NCI-H1105 (cell line): Measurements from ENCODE around the gene RAPGEF4.
"Not testable (repeated sequence)": the region's sequence is repeated elsewhere in the genome, so short reads cannot be mapped to it uniquely, and the experiment has no call there.

Experiments used
- DNase-seq: peaks from one replicate; lab custom pipeline; 2025; lab: John Stamatoyannopoulos, UW

RAPGEF4 gene

DNA sequence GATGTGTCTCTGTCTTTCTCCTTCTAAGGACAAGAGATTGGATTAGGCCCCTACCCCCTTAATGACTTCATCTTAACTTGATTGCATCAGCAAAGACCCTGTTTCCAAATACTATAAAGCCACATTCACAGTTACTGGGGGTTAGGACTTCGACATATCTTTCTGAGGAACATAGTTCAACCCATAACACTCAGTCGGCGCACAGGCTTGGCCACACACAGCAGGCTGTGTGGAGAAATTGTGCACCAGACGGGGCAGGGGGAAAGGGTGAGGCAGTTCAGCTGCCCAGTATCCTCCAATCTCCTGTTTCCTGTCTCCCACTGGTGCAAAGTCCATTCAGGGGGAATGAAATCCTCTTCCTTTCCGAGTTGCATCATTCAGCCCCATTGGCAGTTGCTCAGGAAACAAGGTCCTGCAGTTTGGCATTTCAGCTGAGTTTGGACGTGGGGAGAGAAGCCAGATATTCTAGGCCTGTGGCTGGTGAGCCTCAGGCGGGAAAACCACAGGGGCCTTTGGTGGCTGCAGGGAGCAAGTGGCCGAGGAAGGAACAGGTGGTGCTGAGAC lies 9.4 kb upstream of the RAPGEF4 start:
- DNase-seq = no peak

DNA sequence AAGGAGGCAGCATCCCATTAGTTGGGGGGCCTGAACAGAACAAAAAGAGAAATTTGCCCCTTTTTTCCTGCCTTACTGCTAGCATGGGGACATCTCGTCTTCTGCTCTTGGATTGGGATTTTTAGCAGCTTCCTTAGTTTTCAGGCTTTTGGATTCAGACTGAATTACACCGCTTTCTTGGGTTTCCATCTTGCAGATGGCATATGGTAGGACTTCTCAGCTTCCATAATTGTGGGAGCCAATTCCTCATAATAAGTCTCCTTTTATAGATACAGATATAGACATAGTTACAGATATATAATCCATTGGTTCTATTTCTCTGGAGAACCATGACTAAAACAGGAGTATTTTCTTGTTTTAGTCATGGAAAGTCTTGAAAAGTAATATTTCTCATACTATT lies 5.2 kb upstream of the RAPGEF4 start:
- no peak for DNase-seq

DNA sequence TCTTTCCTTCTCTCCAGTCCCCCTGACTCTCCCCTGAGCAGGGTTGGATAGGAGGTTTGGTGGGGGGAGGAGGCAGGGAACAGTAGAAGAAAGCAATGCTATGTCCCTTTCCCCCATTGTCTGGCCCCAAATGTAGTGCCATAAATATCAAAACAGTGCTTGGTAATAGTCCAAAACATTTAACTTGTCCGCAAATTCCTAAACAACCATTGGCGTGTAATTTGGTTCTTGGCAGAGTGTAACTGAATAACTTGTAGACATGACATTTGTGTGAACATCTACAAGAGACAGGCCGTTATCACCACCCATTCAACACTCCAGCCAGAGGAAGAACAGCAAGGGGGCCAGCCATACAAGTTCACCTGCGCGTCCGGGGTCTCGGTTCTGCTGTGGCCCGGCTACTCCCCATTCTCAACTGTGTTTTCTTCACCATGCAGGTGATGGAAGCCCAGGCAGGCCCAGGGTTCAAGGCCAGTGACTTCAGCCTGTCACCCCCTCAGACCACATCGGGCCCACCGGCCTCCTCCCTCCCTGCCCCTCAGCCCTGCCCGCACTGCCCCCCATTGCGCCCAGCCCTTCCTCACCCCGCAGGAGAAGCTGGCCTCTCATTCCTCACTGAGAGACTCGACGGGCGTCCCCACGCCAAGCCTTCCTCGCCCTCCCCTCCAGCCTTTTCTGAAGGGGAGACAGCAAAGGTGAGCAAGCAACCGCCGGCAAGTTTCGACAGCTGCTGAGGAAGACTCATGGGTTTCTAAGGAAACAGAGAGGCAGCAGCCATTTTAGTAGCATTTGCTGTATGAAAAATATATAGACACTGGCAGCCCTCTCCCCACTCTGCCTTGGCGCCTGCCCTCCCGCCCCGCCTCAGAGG lies 699 bp upstream of the RAPGEF4 start:
- DNase-seq = no peak

DNA sequence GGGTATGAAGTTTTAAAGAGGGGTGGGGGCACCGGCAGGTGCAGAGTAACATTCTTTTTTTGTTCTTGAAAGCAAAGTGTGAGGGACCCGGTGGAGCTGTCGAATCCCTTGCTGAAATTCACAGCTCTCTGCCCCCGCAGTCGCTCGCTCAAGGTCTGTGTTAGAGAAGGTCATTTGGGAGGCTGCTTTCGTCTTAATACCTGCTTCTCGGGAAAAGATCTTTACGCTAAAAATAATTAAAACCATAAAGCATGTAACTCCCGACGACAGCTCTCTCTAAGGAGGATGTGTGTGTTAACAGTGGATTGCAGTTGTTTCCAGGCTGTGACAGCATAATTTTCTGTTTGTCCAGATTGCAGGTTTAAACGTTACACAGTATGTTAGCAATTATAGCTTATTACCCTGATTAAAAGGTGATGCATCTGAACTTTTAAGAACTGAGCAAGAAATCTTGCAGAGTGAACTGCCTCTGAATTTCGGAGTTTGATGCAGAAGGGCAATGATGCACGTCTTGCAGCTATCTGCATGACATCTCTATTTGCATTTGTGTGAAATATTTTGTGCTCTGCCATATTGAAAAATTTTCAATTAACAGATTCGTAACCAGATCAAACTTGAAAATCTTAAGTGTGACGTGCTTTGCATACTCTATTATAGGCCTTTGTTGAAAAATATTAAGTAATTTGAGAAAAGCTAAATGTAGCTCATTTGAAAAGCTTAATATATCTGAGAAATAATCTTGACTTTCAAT lies 954 bp downstream of the RAPGEF4 start:
- no peak for DNase-seq

DNA sequence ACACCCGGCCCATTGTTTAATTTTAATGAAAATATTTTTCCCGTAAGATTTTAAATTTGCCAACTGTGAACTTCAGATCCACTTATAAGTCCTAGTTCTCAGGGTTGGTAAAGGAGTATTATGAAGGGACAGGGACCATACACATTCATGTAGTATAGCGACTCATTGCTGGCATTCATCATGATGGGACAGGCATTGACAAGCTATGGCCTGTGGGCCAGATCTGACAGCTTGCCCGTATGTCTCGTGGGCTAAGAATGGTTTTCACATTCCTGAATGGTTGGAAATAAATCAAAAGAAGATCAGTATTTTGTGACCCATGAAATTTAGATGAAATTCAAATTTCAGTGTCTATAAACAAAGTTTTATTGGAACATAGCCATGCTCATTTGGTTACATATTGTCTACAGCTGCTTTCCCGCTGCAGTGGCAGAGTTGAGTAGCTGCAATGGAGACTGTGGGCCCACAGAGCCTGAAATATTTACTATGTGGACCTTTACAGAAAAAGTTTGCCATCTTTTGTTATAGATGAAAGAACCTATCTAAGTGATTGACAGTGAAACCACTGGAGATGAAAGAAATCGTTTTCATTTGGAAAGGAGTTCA lies 4.1 kb downstream of the RAPGEF4 start:
- DNase-seq = no peak

DNA sequence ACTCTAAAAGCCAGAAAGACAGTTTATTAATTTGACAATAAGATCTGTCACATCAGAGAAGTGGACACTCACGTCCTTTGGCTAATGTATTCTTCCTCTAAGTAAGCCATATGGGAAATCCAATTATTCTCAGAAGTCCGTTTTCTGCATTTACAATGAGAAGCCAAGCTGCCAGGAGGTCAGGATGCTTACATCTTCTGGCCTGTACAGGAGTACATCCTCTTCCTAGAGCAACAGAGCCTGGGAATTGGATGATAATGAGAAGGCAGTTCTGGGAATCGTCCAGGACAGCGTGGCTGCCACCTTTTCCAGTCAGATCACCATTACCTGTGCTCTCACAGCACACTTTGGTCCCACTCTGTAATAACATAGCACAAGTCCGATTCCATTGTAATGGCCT lies 5.2 kb downstream of the RAPGEF4 start:
- no peak for DNase-seq

DNA sequence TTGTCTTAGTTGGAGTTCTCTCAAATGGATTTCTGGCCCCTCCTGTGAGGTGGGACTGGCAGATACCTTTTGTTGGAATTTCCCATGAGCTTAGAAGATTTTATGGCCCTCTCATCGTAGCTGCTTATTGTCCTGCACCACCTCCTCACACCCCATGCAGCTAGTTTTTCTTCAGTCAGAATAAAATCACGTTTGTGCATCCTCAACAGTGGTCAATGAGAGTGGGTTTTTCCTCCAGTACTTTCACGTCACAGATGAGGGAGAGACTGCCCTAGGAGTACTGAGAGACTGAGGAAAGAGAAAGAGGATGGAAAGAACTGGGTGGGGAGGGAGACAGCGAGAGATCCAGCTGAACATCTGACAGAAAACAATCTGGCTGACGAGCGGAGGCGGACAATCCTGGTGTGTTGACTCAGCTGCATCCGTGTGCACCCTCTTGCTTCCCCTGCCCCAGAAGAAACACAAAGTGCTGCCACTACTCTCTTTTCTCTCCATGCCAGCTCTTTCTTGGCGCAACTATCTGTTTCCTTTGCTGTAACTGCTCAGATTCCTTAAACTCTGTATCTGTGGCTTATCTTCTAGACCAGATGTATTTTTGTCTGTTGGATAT lies 7.4 kb downstream of the RAPGEF4 start:
- no peak for DNase-seq

DNA sequence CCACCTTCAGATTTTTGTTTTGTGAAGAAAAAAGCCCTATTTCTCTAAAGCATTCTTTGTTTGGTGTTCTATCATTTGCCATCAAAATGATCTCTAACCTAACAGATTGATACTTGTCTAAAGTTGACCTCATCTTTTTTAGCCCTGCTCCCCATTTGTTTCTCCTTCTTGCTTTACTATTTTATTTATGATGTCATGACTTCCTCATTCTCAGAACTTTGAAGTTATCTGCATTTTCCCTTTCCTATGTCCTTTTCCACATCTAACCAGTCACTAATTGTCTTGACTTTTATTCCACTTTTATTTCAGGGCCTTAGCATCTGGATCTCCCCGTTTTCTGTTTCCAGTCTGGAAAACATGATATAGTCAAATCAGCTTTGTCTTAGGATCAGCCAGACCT lies 8.3 kb downstream of the RAPGEF4 start:
- no peak for DNase-seq

DNA sequence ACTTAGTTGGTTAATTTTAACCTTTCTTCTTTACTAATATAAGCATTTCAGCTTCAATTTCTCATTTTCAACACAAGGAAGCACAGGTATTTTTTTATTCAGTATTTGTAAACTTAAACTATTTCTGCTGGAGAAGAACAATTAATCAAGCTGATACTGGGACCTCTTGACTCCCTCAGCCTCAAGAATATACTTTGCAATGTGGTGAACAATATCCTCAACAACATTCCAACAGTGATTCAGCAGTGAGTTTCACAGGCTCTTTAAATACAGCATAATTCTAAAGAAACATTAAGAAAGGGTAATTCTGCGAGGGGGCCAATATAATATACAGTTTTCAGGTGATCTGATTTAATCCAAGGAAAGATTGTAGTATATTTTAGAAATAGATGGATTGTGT lies 10.0 kb downstream of the RAPGEF4 start:
- no peak for DNase-seq

DNA sequence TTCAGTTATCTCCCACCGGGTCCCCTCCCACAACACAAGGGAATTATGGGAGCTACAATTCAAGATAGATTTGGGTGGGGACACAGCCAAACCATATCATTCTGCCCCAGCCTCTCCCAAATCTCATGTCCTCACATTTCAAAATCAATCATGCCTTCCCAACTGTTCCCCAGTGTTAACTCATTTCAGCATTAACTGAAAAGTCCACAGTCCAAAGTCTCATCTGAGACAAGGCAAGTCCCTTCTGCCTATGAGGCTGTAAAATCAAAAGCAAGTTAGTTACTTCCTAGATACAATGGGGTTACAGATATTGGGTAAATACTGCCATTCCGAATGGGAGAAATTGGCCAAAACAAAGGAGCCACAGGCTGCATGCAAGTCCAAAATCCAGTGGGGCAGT lies 12.9 kb downstream of the RAPGEF4 start:
- DNase-seq = not testable (repeated sequence)

DNA sequence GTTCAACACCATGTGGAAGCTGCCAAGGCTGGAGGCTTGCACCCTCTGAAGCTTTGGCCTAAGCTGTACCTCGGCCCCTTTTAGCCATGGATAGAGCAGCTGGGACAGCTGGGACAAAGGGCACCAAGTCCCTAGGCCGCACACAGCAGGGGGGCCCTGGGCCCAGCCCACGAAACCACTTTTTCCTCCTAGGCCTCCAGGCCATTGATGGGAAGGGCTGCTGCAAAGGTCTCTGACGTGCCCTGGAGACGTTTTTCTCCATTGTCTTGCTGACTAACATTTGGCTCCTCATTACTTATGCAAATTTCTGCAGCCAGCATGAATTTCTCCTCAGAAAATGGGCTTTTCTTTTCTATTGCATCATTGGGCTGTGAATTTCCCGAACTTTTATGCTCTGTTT lies 13.7 kb downstream of the RAPGEF4 start:
- DNase-seq = no peak

DNA sequence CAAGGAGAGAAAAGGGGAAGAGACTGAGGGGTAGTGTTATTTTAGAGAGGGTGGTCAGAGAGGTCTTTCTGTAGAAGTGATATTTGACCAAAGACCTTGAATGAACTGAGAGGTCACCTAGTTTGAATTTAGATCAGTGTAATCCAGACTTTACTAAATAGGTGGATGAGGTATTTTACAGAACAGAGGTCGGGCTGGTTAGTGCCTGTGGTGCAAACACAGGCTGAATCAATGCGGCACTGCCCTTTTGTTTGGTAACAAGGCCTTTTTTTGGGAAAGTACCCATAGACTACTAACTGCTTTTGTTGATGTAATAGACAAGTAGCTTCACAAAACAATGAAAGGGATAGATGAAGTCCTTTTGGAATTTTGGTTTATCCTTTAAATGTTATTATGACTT lies 15.9 kb downstream of the RAPGEF4 start:
- DNase-seq = no peak

DNA sequence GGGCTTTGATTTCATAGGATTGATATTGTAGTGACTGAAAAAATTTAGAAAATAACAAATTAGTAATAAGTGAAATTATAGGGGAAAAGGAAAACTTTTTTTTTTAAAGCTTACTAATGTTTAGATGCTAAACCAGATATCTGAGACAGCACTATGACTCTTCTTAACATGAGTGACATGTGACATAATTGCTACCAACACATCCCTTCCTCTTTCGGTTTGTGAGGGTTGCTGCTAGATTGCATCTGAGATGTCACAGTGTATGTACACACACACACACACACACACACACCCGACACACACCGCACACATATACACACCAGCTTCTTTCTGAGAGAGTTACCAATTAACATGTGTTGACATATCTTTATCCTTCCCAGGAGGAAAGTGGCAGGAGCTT lies 18.0 kb downstream of the RAPGEF4 start:
- DNase-seq = no peak

DNA sequence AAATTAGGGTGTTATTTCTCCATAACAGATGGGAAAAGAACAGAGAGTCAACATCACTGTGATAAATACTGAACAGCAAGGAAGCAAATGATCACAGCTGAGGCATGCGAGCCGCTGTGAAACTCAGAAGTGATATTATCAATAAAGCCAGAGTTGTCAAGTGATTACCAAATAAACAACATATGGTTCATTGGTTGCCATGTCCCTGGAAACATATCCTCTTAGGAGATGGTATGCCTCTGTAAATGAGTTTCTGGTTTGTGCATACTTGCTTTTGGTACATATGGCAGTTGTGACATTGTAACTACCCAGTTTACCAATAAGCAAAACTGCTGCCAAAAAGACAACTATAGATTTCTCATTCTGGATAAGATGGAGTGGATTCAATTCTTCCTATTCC lies 23.8 kb downstream of the RAPGEF4 start:
- no peak for DNase-seq

DNA sequence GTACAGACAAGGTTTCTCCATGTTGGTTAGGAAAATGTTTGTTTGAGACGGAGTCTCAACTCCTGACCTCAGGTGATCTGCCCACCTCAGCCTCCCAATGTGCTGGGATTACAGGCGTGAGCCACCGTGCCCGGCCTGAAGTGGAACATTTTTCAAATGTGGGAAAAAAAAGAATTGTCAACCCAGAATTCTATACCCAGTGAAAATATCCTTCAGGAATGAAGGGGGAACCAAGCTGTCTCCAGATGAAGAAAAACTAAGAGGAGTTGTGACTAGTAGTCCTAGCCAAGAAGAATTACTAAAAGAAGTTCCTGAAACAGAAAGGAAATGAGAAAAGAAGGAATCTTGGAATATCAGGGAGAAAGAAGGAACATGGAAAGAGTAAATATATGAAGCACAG lies 25.7 kb downstream of the RAPGEF4 start:
- no peak for DNase-seq

DNA sequence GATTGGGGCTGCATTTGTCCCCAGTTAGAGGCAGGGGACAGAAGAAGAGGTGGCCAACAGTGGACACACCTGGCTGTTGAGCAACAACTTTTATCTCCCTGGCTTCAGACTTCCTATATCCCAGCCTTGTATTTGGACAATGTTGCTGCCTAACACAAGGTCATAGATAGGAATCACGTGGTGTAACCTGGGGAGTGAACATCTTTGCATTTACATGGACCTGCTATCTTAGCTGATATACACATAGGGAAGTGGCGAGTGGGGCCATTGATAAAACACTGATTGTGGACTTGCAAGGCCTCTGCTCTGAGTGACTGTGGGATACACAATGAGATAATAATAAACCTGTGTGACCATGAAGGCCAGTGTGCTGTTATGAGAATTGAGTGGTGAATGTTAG lies 26.9 kb downstream of the RAPGEF4 start:
- DNase-seq = no peak

DNA sequence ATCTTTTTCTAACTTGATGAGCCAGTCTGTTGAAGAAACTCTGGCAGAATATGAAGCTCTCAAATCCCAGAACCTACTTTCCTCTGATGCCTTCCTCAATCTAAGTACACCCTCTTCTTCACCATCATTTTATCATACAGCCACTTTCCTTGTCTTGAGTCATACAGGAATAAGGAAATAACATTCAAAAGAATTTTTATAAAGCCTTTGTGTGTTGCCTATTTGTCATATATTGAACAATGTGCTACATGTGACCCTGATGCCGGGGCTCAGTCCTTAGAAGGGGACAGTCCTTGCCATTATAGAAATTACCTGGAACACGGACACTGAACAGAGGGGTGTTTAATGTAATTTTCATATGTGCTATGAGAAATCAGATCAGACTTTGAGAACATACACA lies 27.4 kb downstream of the RAPGEF4 start:
- no peak for DNase-seq

DNA sequence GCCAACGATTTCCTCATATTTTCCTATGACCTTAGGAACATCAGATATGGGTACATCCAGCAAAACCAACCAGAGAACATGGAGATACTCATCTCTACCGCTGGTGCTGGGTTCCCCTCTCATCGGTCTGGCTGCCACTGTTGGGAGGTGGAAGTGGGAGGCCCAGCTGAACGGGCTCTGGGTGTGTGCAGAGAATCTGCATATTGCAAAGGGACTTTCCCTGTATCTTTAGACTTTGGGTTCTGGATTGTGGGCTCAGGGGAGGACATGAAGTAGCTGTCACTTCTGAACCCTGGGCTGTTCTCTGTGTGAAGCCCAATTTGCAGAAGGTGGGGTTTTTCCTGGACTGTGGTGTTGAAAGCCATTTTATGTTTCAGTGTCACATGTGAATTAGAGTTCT lies 30.0 kb downstream of the RAPGEF4 start:
- DNase-seq = no peak

DNA sequence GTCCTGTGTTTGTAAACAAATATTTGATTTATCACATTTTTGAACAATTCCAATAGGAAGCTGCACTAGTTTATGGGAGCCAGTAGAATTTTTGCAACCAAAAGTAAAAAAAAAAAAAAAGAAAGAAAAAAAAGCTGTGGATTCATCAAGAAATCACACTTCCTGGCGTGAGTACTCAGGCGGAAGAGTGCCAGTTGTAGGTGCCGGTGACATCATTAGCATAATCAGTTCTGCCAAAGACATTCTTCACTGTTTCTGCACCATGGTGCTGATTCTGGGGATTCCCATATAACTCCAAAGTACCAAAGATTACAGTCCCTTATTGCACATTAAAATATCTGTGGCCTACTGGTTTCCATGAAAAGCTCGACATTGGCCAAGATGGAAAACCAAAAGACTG lies 32.8 kb downstream of the RAPGEF4 start:
- DNase-seq = no peak

DNA sequence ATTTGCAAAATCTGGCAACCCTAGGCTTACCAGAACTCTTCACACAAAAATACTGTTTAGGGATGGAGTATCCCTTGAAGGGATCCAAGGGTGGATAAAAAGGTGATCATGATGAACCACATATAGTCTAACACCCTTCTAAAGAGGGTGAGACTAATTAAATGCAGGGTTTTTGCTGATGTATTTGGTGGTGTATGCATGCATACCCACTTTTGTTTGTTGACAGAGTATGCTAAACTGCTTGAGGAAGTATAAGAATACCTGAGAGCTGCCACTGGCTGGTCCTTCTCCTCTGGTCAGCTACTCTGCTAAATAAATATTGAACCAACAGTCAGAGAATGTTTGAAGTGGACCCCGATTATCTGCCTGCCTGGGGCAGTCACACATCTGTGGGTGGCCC lies 34.2 kb downstream of the RAPGEF4 start:
- no peak for DNase-seq

DNA sequence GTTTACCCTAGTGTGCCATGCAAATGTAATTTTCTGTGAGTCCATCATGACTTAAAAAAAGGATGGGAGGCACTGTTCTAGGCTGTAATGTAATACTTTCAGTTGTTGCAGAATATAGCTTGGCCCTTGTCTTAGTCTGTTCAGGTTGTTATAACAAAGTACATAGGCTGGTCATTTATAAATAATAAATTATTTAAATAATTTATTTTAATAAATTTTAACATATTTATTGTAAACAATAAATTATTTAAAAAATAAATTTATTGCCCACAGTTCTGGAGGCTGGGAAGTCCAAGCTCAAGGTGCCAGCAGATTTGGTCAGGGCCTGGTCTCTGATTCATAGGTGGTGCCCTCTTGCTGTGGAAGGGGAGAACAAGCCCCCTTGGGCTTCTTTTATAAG lies 35.2 kb downstream of the RAPGEF4 start:
- DNase-seq = no peak

DNA sequence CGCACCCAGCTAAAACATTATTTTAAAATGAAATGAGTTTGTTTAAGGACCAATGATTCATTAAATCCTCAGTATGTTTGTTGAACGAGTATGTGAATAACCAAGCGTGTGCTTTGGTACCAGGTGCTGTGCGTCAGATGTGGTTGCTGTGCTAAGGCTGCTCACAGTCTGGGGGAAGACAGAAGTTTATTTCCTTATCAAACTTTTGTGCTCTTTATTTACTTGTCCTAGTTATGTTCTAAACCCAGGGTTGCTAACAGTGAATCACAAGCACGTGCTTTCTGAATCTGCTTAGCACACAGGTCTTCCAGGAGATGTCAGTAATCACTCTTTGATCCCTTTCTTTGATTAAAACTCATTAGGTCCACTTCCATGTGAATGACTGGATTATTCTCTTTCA lies 37.0 kb downstream of the RAPGEF4 start:
- no peak for DNase-seq
